SU-DHL-6 (cell line): ENCODE results near the gene ACSF3.

ENCODE experiments used
- CTCF ChIP-seq: fragments of 200-600 bp; sonication (generic); IDR thresholded peaks from one replicate; pipeline ENCODE4 v1.5.1; 2017; ENCODE audit warnings: antibody characterized with exemption, mild to moderate bottlenecking, low read length, moderate library complexity; ENCODE audit not compliant: insufficient read depth, poor library complexity, severe bottlenecking
- EZH2phosphoT487 ChIP-seq: fragments of 200-600 bp; sonication (generic), shearing (Covaris generic); conservative IDR thresholded peaks from 2 replicates; pipeline ENCODE4 v1.6.1; 2018; ENCODE audit warnings: mild to moderate bottlenecking, antibody characterized with exemption, low read length, moderate library complexity, mixed read lengths

GRCh38 chr16:89084814-89085612, 8.6 kb upstream of the ACSF3 start:
- TF ChIP-seq CTCF (no peak), EZH2phosphoT487 (no peak)
